ENCODE data around the gene TMTC2.

Gene TMTC2

GRCh38 chr12:82862876-82863649 lies 176.4 kb downstream of the TMTC2 start:
- no peak for DNase-seq (ENCODE audit: low read depth, low spot score)
- H3K4me3 ChIP-seq (ENCODE audit: low read length), result no peak overlapping the region

- H3K4me3 ChIP-seq (ENCODE audit: low read length), result no peak overlapping the region
- DNase-seq (ENCODE audit: low read depth, low spot score), result no peak
These were observed 179.6 kb downstream of the TMTC2 start for GRCh38 chr12:82866227-82866775.

GRCh38 chr12:82866946-82867345 lies 180.2 kb downstream of the TMTC2 start:
- no peak for DNase-seq (ENCODE audit: low read depth, low spot score)
- H3K4me3 ChIP-seq (ENCODE audit: low read length), result no peak overlapping the region

- DNase-seq (ENCODE audit: low read depth, low spot score), result no peak
- no peak overlapping the region for H3K4me3 ChIP-seq (ENCODE audit: low read length)
These were observed 181.2 kb downstream of the TMTC2 start for GRCh38 chr12:82867762-82868500.

GRCh38 chr12:82870771-82871377 lies 184.2 kb downstream of the TMTC2 start:
- DNase-seq (ENCODE audit: low read depth, low spot score), result peak; percentile 6
- H3K4me3 ChIP-seq (ENCODE audit: low read length), result no peak overlapping the region

GRCh38 chr12:82872088-82872487 lies 185.4 kb downstream of the TMTC2 start:
- no peak overlapping the region for H3K4me3 ChIP-seq (ENCODE audit: low read length)
- no peak for DNase-seq (ENCODE audit: low read depth, low spot score)

GRCh38 chr12:82873309-82873708 lies 186.6 kb downstream of the TMTC2 start:
- no peak for DNase-seq (ENCODE audit: low read depth, low spot score)
- H3K4me3 ChIP-seq (ENCODE audit: low read length), result no peak overlapping the region

- DNase-seq (ENCODE audit: low read depth, low spot score), result no peak
- H3K4me3 ChIP-seq (ENCODE audit: low read length), result no peak overlapping the region
These were observed 187.2 kb downstream of the TMTC2 start for GRCh38 chr12:82873951-82874350.

- H3K4me3 ChIP-seq (ENCODE audit: low read length), result no peak overlapping the region
- no peak for DNase-seq (ENCODE audit: low read depth, low spot score)
These were observed 188.2 kb downstream of the TMTC2 start for GRCh38 chr12:82874945-82875344.

- no peak for DNase-seq (ENCODE audit: low read depth, low spot score)
- no peak overlapping the region for H3K4me3 ChIP-seq (ENCODE audit: low read length)
These were observed 189.4 kb downstream of the TMTC2 start for GRCh38 chr12:82876075-82876474.

GRCh38 chr12:82877963-82878362 lies 191.3 kb downstream of the TMTC2 start:
- no peak overlapping the region for H3K4me3 ChIP-seq (ENCODE audit: low read length)
- no peak for DNase-seq (ENCODE audit: low read depth, low spot score)

GRCh38 chr12:82880442-82880901 lies 193.8 kb downstream of the TMTC2 start:
- DNase-seq (ENCODE audit: low read depth, low spot score), result no peak
- no peak overlapping the region for H3K4me3 ChIP-seq (ENCODE audit: low read length)

- H3K4me3 ChIP-seq (ENCODE audit: low read length), result no peak overlapping the region
- DNase-seq (ENCODE audit: low read depth, low spot score), result no peak
These were observed 197.0 kb downstream of the TMTC2 start for GRCh38 chr12:82883394-82884355.

GRCh38 chr12:82886671-82887340 lies 200.1 kb downstream of the TMTC2 start:
- no peak overlapping the region for H3K4me3 ChIP-seq (ENCODE audit: low read length)
- no peak for DNase-seq (ENCODE audit: low read depth, low spot score)

GRCh38 chr12:82893896-82894295 lies 207.2 kb downstream of the TMTC2 start:
- no peak overlapping the region for H3K4me3 ChIP-seq (ENCODE audit: low read length)
- DNase-seq (ENCODE audit: low read depth, low spot score), result no peak

- no peak overlapping the region for H3K4me3 ChIP-seq (ENCODE audit: low read length)
- DNase-seq (ENCODE audit: low read depth, low spot score), result no peak
These were observed 209.6 kb downstream of the TMTC2 start for GRCh38 chr12:82896277-82896676.

- H3K4me3 ChIP-seq (ENCODE audit: low read length), result no peak overlapping the region
- DNase-seq (ENCODE audit: low read depth, low spot score), result no peak
These were observed 210.3 kb downstream of the TMTC2 start for GRCh38 chr12:82896979-82897378.

GRCh38 chr12:82898441-82898840 lies 211.7 kb downstream of the TMTC2 start:
- no peak overlapping the region for H3K4me3 ChIP-seq (ENCODE audit: low read length)

More at GRCh38 chr12:82898441-82898840, 211.7 kb downstream of the TMTC2 start:
- no peak for DNase-seq (ENCODE audit: low read depth, low spot score)
